Measurements from ENCODE around the gene MGLL.

GRCh38 chr3:127688416-127689265 is 133.7 kb downstream of the MGLL start:
- TF ChIP-seq CTCF (IDR thresholded peaks at IDR 0.05; ENCODE audit: low read length) = no peak
- no peak for TF ChIP-seq EZH2 (IDR thresholded peaks at IDR 0.05; ENCODE audit: borderline replicate concordance, low read length)

Measured in OCI-LY1 (cell line).